Mesenchymal stem cell (in vitro differentiated cells and primary cell): ENCODE data around the gene MYO18B.

Experiments used
- DNase-seq: peaks from one replicate; pipeline ENCODE4 v3.0.0-alpha.2; 2013
- H2AFZ ChIP-seq: one replicate; pipeline ENCODE4 v1.6.1; 2013; ENCODE audit warnings: low read depth, mild to moderate bottlenecking, control low read depth, inconsistent platforms, low read length, moderate library complexity
- H2AK5ac ChIP-seq: 2 replicates; pipeline ENCODE4 v1.6.1; 2013; ENCODE audit warnings: low read length, moderate library complexity, mild to moderate bottlenecking, inconsistent platforms; ENCODE audit not compliant: severe bottlenecking
- H2BK120ac ChIP-seq: one replicate; pipeline ENCODE4 v1.6.1; 2013; ENCODE audit warnings: low read depth, mild to moderate bottlenecking, inconsistent platforms, low read length, moderate library complexity
- H2BK12ac ChIP-seq, 2 experiments: one replicate each; pipeline ENCODE4 v1.6.1; 2013; ENCODE audit warnings: inconsistent platforms in 2 of 2, low read length in 2 of 2, mild to moderate bottlenecking in 2 of 2, moderate library complexity in 2 of 2, control low read depth in 1 of 2
- H2BK15ac ChIP-seq: one replicate; pipeline ENCODE4 v1.6.1; 2013; ENCODE audit warnings: mild to moderate bottlenecking, low read depth, inconsistent platforms; ENCODE audit not compliant: poor library complexity, severe bottlenecking
- H2BK5ac ChIP-seq: 2 replicates; pipeline ENCODE4 v1.6.1; 2013; ENCODE audit warnings: low read depth, mild to moderate bottlenecking, low read length, control low read depth, inconsistent platforms; ENCODE audit not compliant: poor library complexity, severe bottlenecking
- H3K14ac ChIP-seq, 2 experiments: one replicate each; pipeline ENCODE4 v1.6.1; 2013; ENCODE audit warnings: inconsistent platforms in 2 of 2, low read length in 2 of 2, control low read depth in 1 of 2, mild to moderate bottlenecking in 1 of 2, moderate library complexity in 1 of 2
- H3K18ac ChIP-seq, 2 experiments: one replicate each; pipeline ENCODE4 v1.6.1; 2013; ENCODE audit warnings: inconsistent platforms in 2 of 2, low read length in 2 of 2, control low read depth in 1 of 2, low read depth in 1 of 2, mild to moderate bottlenecking in 1 of 2
- H3K23ac ChIP-seq, 2 experiments: one replicate each; pipeline ENCODE4 v1.6.1; 2013; ENCODE audit warnings: inconsistent platforms in 2 of 2, low read length in 2 of 2, mild to moderate bottlenecking in 2 of 2, moderate library complexity in 2 of 2, control low read depth in 1 of 2
- H3K27ac ChIP-seq: 2 replicates; pipeline ENCODE4 v1.5.1; 2013; ENCODE audit warnings: mild to moderate bottlenecking, moderate library complexity, low read length, control low read depth, inconsistent platforms; ENCODE audit not compliant: poor library complexity, severe bottlenecking
- H3K27me3 ChIP-seq, 2 experiments: 2 replicates each; pipeline versions ENCODE4 v1.6.1 to v1.7.0; 2013; ENCODE audit warnings: low read length in 2 of 2, mild to moderate bottlenecking in 2 of 2, moderate library complexity in 2 of 2, control low read depth in 1 of 2, inconsistent platforms in 1 of 2; ENCODE audit not compliant: control insufficient read depth in 1 of 2, insufficient read depth in 1 of 2
- H3K36me3 ChIP-seq, 2 experiments: 2 replicates each; pipeline versions ENCODE4 v1.6.1 to v1.7.0; 2013; ENCODE audit warnings: low read length in 2 of 2, control low read depth in 1 of 2, inconsistent platforms in 1 of 2, low read depth in 1 of 2, mild to moderate bottlenecking in 1 of 2; ENCODE audit not compliant: insufficient read depth in 2 of 2, control insufficient read depth in 1 of 2
- H3K4ac ChIP-seq, 2 experiments: one replicate each; pipeline ENCODE4 v1.6.1; 2013; ENCODE audit warnings: inconsistent platforms in 2 of 2, low read length in 2 of 2, mild to moderate bottlenecking in 2 of 2, moderate library complexity in 2 of 2, control low read depth in 1 of 2, low read depth in 1 of 2
- H3K4me1 ChIP-seq: 2 replicates; pipeline ENCODE4 v1.6.1; 2013; ENCODE audit warnings: low read depth, low read length, control low read depth; ENCODE audit not compliant: control insufficient read depth, insufficient read depth
- H3K4me2 ChIP-seq: 2 replicates; pipeline ENCODE4 v1.6.1; 2013; ENCODE audit warnings: low read length, mild to moderate bottlenecking, inconsistent platforms; ENCODE audit not compliant: poor library complexity, severe bottlenecking
- H3K4me3 ChIP-seq, 2 experiments: 2 replicates each; pipeline versions ENCODE4 v1.5.1 to v1.7.0; 2013; ENCODE audit warnings: low read length in 2 of 2, mild to moderate bottlenecking in 2 of 2, control low read depth in 1 of 2, low read depth in 1 of 2; ENCODE audit not compliant: insufficient read depth in 1 of 2
- H3K79me1 ChIP-seq: replicated peaks from 2 replicates; pipeline ENCODE4 v1.6.1; 2013; ENCODE audit warnings: mild to moderate bottlenecking, control low read depth, low read length, inconsistent platforms; ENCODE audit not compliant: poor library complexity, severe bottlenecking
- H3K9ac ChIP-seq: 2 replicates; pipeline ENCODE4 v1.7.0; 2013; ENCODE audit warnings: mild to moderate bottlenecking, low read length, moderate library complexity
- H3K9me3 ChIP-seq: 2 replicates; pipeline ENCODE4 v1.7.0; 2013; ENCODE audit warnings: mild to moderate bottlenecking, low read length; ENCODE audit not compliant: control insufficient read depth
- H4K8ac ChIP-seq: one replicate; pipeline ENCODE4 v1.6.1; 2013; ENCODE audit warnings: inconsistent platforms, mild to moderate bottlenecking, low read length, moderate library complexity
- H4K91ac ChIP-seq: one replicate; pipeline ENCODE4 v1.6.1; 2013; ENCODE audit warnings: mild to moderate bottlenecking, low read length, inconsistent platforms
- WGBS: methylation state at CpG from one replicate; pipeline ENCODE4 v1.1.7; 2013; ENCODE audit warnings: mixed read lengths; 5-methylcytosine and 5-hydroxymethylcytosine counted together

Gene MYO18B

GRCh38 chr22:26025626-26026025, 283.6 kb downstream of the MYO18B start:
- H3K4me1 ChIP-seq: no peaks in the 10 kb centered on the region
- no peak overlapping the region for H2AFZ ChIP-seq
- H3K23ac ChIP-seq: no peak overlapping the region
- H3K36me3 ChIP-seq: no peaks in the 10 kb centered on the region
- no peak for DNase-seq
- no peak overlapping the region for H3K4ac ChIP-seq
- H2BK12ac ChIP-seq: no peak overlapping the region
- H3K4me2 ChIP-seq: no peak overlapping the region
- H2AK5ac ChIP-seq: no peak overlapping the region
- no peak overlapping the region for H2BK5ac ChIP-seq
- no peaks in the 10 kb centered on the region for H3K79me1 ChIP-seq
- 81% methylated on average over 5 of the region's 6 CpGs for WGBS
- H3K14ac ChIP-seq: no peak overlapping the region
- H2BK15ac ChIP-seq: no peak overlapping the region
- H4K8ac ChIP-seq: no peak overlapping the region
- no peak overlapping the region for H2BK120ac ChIP-seq
- H4K91ac ChIP-seq: no peak overlapping the region
- H3K27ac ChIP-seq: no peak overlapping the region
- H3K18ac ChIP-seq: no peak overlapping the region
- H3K9me3 ChIP-seq: no peaks in the 10 kb centered on the region
- H3K9ac ChIP-seq: no peak overlapping the region
- H3K4me3 ChIP-seq: no peak overlapping the region
- H3K27me3 ChIP-seq: no peaks in the 10 kb centered on the region

- H2AFZ ChIP-seq: no peak overlapping the region
- no peak overlapping the region for H3K18ac ChIP-seq
- no peak overlapping the region for H3K27ac ChIP-seq
- H2BK15ac ChIP-seq: no peak overlapping the region
- H3K9ac ChIP-seq: no peak overlapping the region
- no peak overlapping the region for H2BK12ac ChIP-seq
- no peak overlapping the region for H3K4me3 ChIP-seq
- H3K9me3 ChIP-seq: no peaks in the 10 kb centered on the region
- no peak for DNase-seq
- H2AK5ac ChIP-seq: no peak overlapping the region
- no peak overlapping the region for H3K4ac ChIP-seq
- H4K8ac ChIP-seq: no peak overlapping the region
- H3K4me2 ChIP-seq: no peak overlapping the region
- H4K91ac ChIP-seq: no peak overlapping the region
- no peaks in the 10 kb centered on the region for H3K79me1 ChIP-seq
- H3K14ac ChIP-seq: no peak overlapping the region
- no peak overlapping the region for H2BK5ac ChIP-seq
- WGBS: 91% methylated on average over 23 of the region's 23 CpGs
- H3K4me1 ChIP-seq: no peaks in the 10 kb centered on the region
- H2BK120ac ChIP-seq: no peak overlapping the region
- no peak overlapping the region for H3K23ac ChIP-seq
- H3K36me3 ChIP-seq: no peaks in the 10 kb centered on the region
- no peaks in the 10 kb centered on the region for H3K27me3 ChIP-seq
These were observed 285.4 kb downstream of the MYO18B start for GRCh38 chr22:26027341-26027740.

- 78% methylated on average over 6 of the region's 6 CpGs for WGBS
- Histone ChIP-seq H3K18ac (no peak overlapping the region), H4K8ac (no peak overlapping the region), H2BK120ac (no peak overlapping the region), H2BK12ac (no peak overlapping the region), H3K79me1 (no peaks in the 10 kb centered on the region), H3K27me3 (no peaks in the 10 kb centered on the region), H3K23ac (no peak overlapping the region), H3K36me3 (no peaks in the 10 kb centered on the region), H3K14ac (no peak overlapping the region), H3K27ac (no peak overlapping the region), H2BK15ac (no peak overlapping the region), H3K4ac (no peak overlapping the region), H2AK5ac (no peak overlapping the region), H4K91ac (no peak overlapping the region), H3K9me3 (no peaks in the 10 kb centered on the region), H3K4me2 (no peak overlapping the region), H2BK5ac (no peak overlapping the region), H3K4me1 (no peaks in the 10 kb centered on the region), H3K9ac (no peak overlapping the region), H2AFZ (no peak overlapping the region), H3K4me3 (no peak overlapping the region)
- DNase-seq: no peak
These were observed 289.7 kb downstream of the MYO18B start for GRCh38 chr22:26031641-26032040.

GRCh38 chr22:26033071-26033470, 291.1 kb downstream of the MYO18B start:
- no peak overlapping the region for H2BK5ac ChIP-seq
- no peak overlapping the region for H3K9ac ChIP-seq
- no peak overlapping the region for H4K8ac ChIP-seq
- H2BK15ac ChIP-seq: no peak overlapping the region
- no peaks in the 10 kb centered on the region for H3K79me1 ChIP-seq
- H2AK5ac ChIP-seq: no peak overlapping the region
- no peak overlapping the region for H3K14ac ChIP-seq
- no peaks in the 10 kb centered on the region for H3K4me1 ChIP-seq
- H3K23ac ChIP-seq: no peak overlapping the region
- no peak for DNase-seq
- H3K36me3 ChIP-seq: no peaks in the 10 kb centered on the region
- no peak overlapping the region for H2AFZ ChIP-seq
- H4K91ac ChIP-seq: no peak overlapping the region
- no peak overlapping the region for H2BK120ac ChIP-seq
- H3K4me3 ChIP-seq: no peak overlapping the region
- H3K4ac ChIP-seq: no peak overlapping the region
- H3K18ac ChIP-seq: no peak overlapping the region
- H3K4me2 ChIP-seq: no peak overlapping the region
- H3K27me3 ChIP-seq: no peaks in the 10 kb centered on the region
- no peak overlapping the region for H3K27ac ChIP-seq
- H2BK12ac ChIP-seq: no peak overlapping the region
- no peaks in the 10 kb centered on the region for H3K9me3 ChIP-seq
- WGBS: 94% methylated on average over 6 of the region's 7 CpGs
